BJ (cell line): Measurements from ENCODE around the gene SUB1. TPM values are rescaled to one million over a fixed set of nuclear protein-coding genes. Genes with fewer than 3 reads are reported as not detected.
"Not testable (repeated sequence)": the region's sequence is repeated elsewhere in the genome, so short reads cannot be mapped to it uniquely, and the experiment has no call there.

Experiments
- CTCF ChIA-PET: fragments of 350-600 bp; formaldehyde crosslinking; extraction: SDS; loops from one replicate; lab custom pipeline; 2021; ENCODE audit warnings: antibody characterized with exemption, inconsistent platforms; lab: Yijun Ruan, JAX
- POLR2A ChIA-PET: fragments of 300-600 bp; sonication (Branson Sonifier 250); formaldehyde crosslinking; extraction: SDS; loops from one replicate; lab custom pipeline; 2021; ENCODE audit warnings: antibody characterized with exemption; lab: Charles Lee
- DNase-seq: peaks from one replicate; pipeline ENCODE4 v3.0.0-alpha.2; 2011; ENCODE audit warnings: low read depth
- H3K27me3 ChIP-seq: 2 replicates; pipeline ENCODE4 v1.6.0; 2011; ENCODE audit warnings: low read length; ENCODE audit not compliant: control insufficient read depth, insufficient read depth
- H3K36me3 ChIP-seq: 2 replicates; pipeline ENCODE4 v1.5.1; 2011; ENCODE audit warnings: low read length; ENCODE audit not compliant: control insufficient read depth, insufficient read depth
- H3K4me3 ChIP-seq: 2 replicates; pipeline ENCODE4 v1.5.1; 2011; ENCODE audit warnings: low read depth, mild to moderate bottlenecking, control low read depth, low read length
- CTCF ChIP-seq: IDR thresholded peaks from 2 replicates; pipeline ENCODE4 v1.5.1; 2011; ENCODE audit warnings: low read depth, mild to moderate bottlenecking, control low read depth, inconsistent platforms, low read length, moderate library complexity; ENCODE audit not compliant: insufficient read depth
- polyA minus RNA-seq: library from RNA; depleted of rRNA, polyadenylated mRNA; stranded (reverse); fragments of >200 nt; gene quantifications from 2 replicates; pipeline ENCODE4 v1.2.3, GENCODE V29; 2011; rRNA and poly(A)+ RNA removed
- polyA plus RNA-seq: library from polyadenylated mRNA; depleted of rRNA; stranded (reverse); fragments of >200 nt; gene quantifications from 2 replicates; pipeline ENCODE4 v1.2.3, GENCODE V29; 2011; rRNA removed

Gene SUB1
- polyA plus RNA-seq (46.8 and 152 TPM in 2 replicates), polyA minus RNA-seq (6.9 and 10.9 TPM in 2 replicates)

- peak; percentile 47 for DNase-seq
- H3K36me3 ChIP-seq, result no peaks in the 10 kb centered on the region
- no peaks in the 10 kb centered on the region for H3K27me3 ChIP-seq
- peak; percentile 24; the same call in 1 of the 2 replicates for TF ChIP-seq CTCF
- CTCF ChIA-PET, result interaction anchor here (1.3 to 1.6 kb wide), 2 partner anchors 96 kb away, joined by 9 to 11 read pairs; no protein-coding TSS in a partner anchor
- POLR2A ChIA-PET, result no interaction called here
- peak within 1 kb of the TSS; percentile 97 for H3K4me3 ChIP-seq
Measured at GRCh38 chr5:32585446-32586275, at the start of gene SUB1. TSS of gene SUB1 (plus strand) at chr5:32585557. CDS start at chr5:32588513, 2,956 bp downstream.

GRCh38 chr5:32536246-32536645 is 49.1 kb upstream of the SUB1 start:
- no peaks in the 10 kb centered on the region for H3K27me3 ChIP-seq
- ChIA-PET POLR2A (no interaction called here), CTCF (no interaction called here)
- H3K36me3 ChIP-seq, result no peaks in the 10 kb centered on the region
- no peak overlapping the region for H3K4me3 ChIP-seq
- no peak for TF ChIP-seq CTCF
- no peak for DNase-seq

GRCh38 chr5:32537437-32538029 is 47.8 kb upstream of the SUB1 start:
- H3K27me3 ChIP-seq, POLR2A ChIA-PET, H3K4me3 ChIP-seq, H3K36me3 ChIP-seq: not testable (repeated sequence)
- DNase-seq, result peak; percentile 25
- CTCF ChIA-PET, result interaction anchor here (0.7 to 1.0 kb wide), 3 partner anchors 15 to 49 kb away, joined by 3 to 5 read pairs (median 4); no protein-coding TSS in a partner anchor

GRCh38 chr5:32538031-32538547 is 47.3 kb upstream of the SUB1 start:
- Histone ChIP-seq H3K36me3 (no peaks in the 10 kb centered on the region), H3K4me3 (no peak overlapping the region), H3K27me3 (no peaks in the 10 kb centered on the region)
- no peak for DNase-seq
- TF ChIP-seq CTCF, result no peak
- ChIA-PET CTCF (interaction anchor here (1.0 kb wide), 2 partner anchors 14 to 49 kb away, joined by 4 to 5 read pairs; no protein-coding TSS in a partner anchor), POLR2A (no interaction called here)

GRCh38 chr5:32539981-32540845 is 45.1 kb upstream of the SUB1 start:
- DNase-seq, result no peak
- H3K27me3 ChIP-seq, result no peaks in the 10 kb centered on the region
- CTCF ChIA-PET, result interaction anchor here (1.3 kb wide), 1 partner anchor 43 kb away, joined by 3 read pairs; no protein-coding TSS in a partner anchor
- TF ChIP-seq CTCF, result no peak
- no peak overlapping the region for H3K4me3 ChIP-seq
- POLR2A ChIA-PET, result no interaction called here
- H3K36me3 ChIP-seq, result no peaks in the 10 kb centered on the region
